Amniotic stem cell (primary cell): ENCODE measurements around the gene FRMD4B.
"Not testable (repeated sequence)": the region's sequence is repeated elsewhere in the genome, so short reads cannot be mapped to it uniquely, and the experiment has no call there.

ENCODE experiments used
- DNase-seq: peaks from one replicate; lab custom pipeline; 2025; lab: John Stamatoyannopoulos, UW

The FRMD4B gene

GRCh38 chr3:69283913-69284611, 101.8 kb downstream of the FRMD4B start:
- DNase-seq, result no peak

DNA sequence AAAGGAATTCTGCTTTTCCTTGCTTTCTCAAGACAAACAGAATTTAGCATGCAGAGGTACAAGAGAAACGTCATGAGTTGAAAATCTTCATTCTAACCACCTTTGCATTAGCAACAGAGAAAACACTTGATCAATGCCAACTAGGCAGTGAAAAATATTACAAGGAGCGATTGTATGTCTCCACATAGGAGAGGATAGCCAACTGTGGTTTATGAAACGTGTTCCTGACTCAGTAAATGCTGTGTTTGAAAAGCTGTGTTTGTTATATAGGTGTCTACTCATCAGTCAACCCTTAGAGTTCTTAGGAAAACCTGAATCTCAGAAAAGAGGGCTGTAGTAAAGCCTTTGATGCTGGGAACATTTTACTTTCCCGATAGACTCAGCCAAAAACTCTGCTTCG, 102.4 kb downstream of the FRMD4B start:
- DNase-seq, result no peak

GRCh38 chr3:69282181-69282580, 103.7 kb downstream of the FRMD4B start:
- no peak for DNase-seq

- not testable (repeated sequence) for DNase-seq
Measured at GRCh38 chr3:69277403-69277802, 108.5 kb downstream of the FRMD4B start.

- DNase-seq, result no peak
Measured at GRCh38 chr3:69276884-69277283, 109.0 kb downstream of the FRMD4B start.

DNA sequence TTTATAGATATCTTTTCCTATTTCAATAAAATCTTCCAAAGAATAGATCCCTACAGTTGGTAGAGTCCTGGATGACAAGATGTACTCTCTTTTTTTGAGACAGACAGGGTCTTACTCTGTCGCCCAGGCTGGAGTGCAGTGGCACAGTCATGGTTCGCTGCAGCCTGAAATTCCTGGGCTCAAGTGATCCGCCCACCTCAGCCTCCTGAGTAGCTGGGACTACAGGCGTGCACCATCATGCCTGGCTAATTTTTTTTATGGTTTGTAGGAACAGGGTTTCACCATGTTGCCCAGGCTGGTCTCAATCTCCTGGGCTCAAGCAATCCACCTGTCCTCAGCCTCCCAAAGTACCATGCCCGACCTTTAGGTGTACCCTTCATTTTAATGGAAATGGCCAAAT, 109.7 kb downstream of the FRMD4B start:
- DNase-seq, result not testable (repeated sequence)

DNA sequence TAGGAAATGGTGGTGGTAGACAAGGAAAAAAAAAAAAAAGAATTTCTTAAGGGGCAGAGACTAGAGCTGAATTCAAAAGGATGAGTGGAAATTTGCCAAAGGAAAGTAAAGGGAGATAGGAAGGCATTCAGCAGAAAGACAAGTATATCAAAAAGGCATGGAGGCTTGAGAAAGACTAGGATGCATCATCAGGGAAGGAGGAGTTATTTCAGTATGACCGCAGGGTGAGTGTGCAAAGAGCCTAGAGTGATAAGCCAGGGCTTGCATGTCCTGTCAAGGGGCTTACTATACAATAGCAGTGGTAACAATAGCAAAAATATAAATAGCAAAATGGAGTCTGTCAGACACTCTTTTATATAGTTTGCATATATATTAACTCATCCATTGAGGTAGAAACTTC, 112.0 kb downstream of the FRMD4B start:
- no peak for DNase-seq

GRCh38 chr3:69272556-69272955, 113.3 kb downstream of the FRMD4B start:
- DNase-seq, result no peak

- no peak for DNase-seq
Measured at GRCh38 chr3:69271098-69271497, 114.8 kb downstream of the FRMD4B start.

DNA sequence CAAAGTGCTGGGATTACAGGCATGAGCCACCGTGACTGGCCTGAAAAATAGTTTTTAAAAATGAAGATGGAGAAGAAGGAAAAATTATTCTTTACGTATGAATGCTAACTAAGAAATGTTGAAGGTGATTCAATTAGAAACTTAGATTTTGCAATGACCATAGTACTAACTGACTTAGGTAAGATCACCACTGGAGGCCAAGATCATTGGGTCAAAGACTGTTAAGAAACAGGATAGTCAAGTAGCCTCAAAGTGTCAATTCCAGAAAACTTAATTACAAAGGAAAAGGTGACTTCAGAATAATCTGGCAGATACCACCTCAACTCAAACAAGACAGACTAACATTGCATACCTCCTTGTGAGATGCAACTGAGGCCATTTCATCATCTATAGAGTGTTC, 119.3 kb downstream of the FRMD4B start:
- no peak for DNase-seq

DNA sequence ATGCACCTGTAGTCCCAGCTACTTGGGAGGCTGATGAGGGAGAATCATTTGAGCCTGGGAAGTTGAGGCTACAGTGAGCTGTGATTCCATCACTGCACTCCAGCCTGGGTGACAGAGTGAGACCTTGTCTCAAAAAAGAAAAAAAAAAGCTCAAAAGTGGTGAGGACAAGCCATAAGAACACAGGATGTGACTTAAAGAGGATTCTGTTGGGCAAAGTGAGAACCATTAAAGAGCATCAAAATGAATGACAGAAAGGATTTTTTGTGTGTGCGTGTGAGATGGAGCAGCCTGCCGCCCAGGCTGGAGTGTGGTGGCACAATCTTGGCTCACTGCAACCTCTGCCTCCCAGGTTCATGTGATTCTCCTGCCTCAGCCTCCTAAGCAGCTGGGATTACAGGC, 119.8 kb downstream of the FRMD4B start:
- DNase-seq, result not testable (repeated sequence)

DNA sequence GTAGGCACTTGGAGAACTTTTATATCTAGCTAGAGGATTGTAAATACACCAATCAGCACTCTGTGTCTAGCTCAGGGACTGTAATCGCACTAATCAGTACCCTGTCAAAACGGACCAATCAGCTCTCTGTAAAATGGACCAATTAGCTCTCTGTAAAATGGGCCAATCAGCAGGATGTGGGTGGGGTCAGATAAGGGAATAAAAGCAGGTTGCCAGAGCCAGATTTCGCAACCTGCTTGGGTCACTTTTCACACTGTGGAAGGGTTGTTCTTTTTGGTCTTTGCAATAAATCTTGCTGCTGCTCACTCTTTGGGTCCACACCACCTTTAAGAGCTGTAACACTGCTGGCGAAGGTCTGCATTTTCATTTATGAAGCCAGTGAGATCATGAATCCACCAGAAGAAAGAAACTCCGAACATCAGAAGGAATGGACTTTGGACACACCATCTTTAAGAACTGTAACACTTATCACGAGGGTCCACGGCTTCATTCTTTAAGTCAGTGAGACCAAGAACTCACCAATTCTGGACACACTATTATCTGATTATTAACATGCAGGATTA, 125.0 kb downstream of the FRMD4B start:
- DNase-seq, result not testable (repeated sequence)

- no peak for DNase-seq
Measured at GRCh38 chr3:69260216-69260787, 125.6 kb downstream of the FRMD4B start.

DNA sequence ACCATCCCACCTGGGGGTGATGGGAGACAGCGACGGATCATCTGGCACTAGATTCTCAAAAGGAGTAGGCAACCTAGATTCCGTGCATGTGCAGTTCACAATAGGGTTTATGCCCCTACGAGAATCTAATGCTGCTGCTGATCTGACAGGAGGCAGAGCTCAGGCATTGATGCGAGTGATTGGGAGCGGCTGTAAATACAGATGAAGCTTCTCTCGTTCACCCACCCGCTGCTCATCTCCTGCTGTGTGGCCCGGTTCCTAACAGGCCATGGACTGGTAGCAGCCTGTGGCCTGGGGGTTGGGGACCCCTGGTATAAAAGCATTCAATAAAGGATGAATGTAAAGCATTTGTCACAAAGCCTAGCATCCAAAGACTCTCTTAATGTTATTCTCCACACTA, 126.8 kb downstream of the FRMD4B start:
- DNase-seq, result no peak

DNA sequence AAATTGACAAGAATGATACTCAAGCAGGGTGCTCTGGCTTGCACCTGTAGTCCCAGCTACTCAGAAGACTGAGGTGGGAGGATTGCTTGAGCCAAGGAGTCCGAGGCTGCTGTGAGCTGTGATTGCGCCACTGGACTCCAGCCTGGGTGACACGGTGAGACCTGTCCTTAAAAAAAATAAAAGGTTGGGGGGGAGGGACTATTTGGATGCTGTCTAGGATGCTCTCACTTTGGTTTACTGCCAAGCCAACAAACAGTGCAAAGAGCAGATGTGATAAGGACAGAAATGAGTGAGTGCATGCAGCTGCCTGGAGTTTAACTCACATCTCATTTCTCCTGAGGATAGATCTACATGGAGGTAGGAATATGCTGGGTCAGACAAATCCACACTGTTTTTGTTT, 130.0 kb downstream of the FRMD4B start:
- no peak for DNase-seq

DNA sequence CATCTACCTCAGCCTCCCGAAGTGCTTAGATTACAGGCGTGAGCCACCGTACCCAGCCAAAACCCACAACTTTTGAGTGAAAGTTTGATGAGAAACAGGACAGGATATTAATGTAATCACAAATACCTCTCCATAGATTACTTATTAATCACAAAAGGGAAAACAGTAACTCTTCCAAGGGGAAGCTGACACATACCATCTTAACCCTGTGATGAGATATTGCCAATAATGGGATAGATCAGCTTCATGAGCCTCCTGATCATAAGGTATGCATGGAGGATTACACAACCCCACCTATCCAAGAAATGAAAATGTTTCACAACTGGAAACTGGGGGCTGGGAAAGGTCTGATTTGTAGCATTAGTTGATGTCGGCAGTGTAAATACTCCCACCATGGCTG, 131.5 kb downstream of the FRMD4B start:
- no peak for DNase-seq

- no peak for DNase-seq
Measured at GRCh38 chr3:69252631-69253030, 133.3 kb downstream of the FRMD4B start.

GRCh38 chr3:69252141-69252540, 133.7 kb downstream of the FRMD4B start:
- DNase-seq, result no peak

DNA sequence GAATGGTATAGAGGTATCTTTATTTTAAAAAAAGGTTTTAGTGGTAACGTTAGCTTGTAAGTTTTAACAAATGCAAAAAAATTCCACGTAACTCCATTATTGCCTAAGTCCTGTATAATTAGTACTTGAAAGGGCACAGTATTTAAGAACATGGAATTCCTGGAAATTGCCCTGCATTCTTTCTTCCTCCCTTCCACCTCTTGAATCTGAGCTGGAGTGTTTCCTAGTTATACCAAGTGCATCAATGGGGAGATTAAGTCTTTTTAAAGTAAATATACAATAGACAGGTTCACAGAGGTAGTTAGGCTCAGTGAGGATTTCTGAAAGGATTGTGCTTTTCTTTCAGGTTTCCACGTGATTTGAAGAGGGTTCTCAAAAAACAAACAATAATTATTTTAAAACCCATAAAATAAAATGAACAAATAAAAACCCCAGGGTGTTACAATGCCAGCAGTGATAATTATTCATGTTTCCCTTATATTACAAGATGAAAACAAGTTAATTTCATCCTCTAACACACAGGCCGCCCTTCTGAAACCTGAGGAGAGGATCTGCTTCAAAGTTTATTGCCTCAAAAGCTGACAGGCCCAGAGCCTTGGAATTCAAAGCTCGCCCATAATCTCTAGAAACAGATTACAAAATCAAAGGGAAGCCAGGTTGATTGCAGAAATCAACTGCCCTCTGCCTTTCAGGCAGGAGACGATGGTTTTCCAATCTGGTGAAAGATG, 134.6 kb downstream of the FRMD4B start:
- DNase-seq, result no peak

- no peak for DNase-seq
Measured at GRCh38 chr3:69250014-69250413, 135.9 kb downstream of the FRMD4B start.

GRCh38 chr3:69249001-69249400, 136.9 kb downstream of the FRMD4B start:
- no peak for DNase-seq

DNA sequence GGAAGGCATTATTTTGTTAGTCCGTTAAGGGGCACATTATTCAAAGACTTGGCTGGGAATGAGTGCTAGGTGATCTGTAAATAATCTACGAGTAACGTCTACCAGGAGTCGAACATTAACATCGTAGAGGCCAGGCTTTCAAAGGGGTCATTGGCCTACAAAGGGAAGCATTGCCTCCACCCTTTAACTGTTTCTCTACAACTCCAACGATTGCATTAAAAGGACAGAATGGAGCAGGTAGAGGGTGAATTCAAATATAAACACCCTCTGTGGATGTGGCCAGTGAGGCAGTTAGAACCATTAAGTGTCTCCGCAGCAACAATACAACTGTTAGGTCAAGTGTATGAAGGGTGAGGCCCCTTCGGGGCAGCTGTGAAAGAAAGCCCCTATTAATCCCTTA, 137.5 kb downstream of the FRMD4B start:
- no peak for DNase-seq

GRCh38 chr3:69246612-69247011, 139.3 kb downstream of the FRMD4B start:
- no peak for DNase-seq
